Measurements from ENCODE around the gene ZBTB20. TPM values are rescaled to one million over a fixed set of nuclear protein-coding genes. Genes with fewer than 3 reads are reported as not detected.
"Not testable (repeated sequence)": the region's sequence is repeated elsewhere in the genome, so short reads cannot be mapped to it uniquely, and the experiment has no call there.

ZBTB20 gene
- total RNA-seq, 2 experiments from 2014 or later, result 5.1 to 5.3 TPM

- peaks cover 5% of the 10 kb centered on the region for H3K4me1 Mint-ChIP-seq (ENCODE audit: low read depth)
- no peak for ATAC-seq
Measured at GRCh38 chr3:115186351-115187148, 39.5 kb upstream of the ZBTB20 start.

DNA sequence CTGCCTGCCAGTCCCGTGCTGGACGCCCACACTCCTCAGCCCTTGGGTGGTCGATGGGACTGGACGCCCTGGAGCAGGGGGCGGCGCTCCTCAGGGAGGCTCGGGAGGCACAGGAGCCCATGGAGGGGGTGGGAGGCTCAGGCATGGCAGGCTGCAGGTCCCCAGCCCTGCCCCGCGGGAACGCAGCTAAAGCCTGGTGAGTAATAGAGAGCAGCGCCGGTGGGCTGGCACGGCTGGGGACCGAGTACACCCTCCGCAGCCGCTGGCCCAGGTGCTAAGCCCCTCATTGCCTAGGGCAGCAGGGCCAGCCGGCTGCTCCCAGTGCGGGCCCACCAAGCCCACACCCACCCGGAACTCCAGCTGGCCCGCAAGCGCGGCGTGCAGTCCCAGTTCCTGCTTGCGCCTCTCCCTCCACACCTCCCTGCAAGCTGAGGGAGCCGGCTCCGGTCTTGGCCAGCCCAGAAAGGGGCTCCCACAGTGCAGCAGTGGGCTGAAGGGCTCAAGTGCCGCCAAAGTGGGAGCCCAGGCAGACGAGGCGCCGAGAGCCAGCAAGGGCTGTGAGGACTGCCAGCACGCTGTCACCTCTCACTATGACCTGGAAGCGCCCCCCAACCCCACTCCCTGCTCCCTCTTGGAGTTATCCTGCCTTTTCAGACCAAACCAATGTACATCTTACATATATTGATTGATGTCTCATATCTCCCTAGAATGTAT, 37.9 kb upstream of the ZBTB20 start:
- CTCF ChIA-PET, result interaction anchor here (1.4 kb wide), 1 partner anchor 16 kb away, joined by 3 read pairs; no protein-coding TSS in a partner anchor
- intact Hi-C loops (cut with micrococcal nuclease); POLR2A ChIA-PET; DNase-seq; ATAC-seq; H3K27ac Mint-ChIP-seq; H3K4me1 Mint-ChIP-seq (ENCODE audit: low read depth); H3K27me3 Mint-ChIP-seq; H3K4me3 Mint-ChIP-seq; H3K9me3 Mint-ChIP-seq; H3K36me3 Mint-ChIP-seq (ENCODE audit: low read depth): not testable (repeated sequence)

More at GRCh38 chr3:115186351-115187148, 39.5 kb upstream of the ZBTB20 start:
- intact Hi-C loops (cut with micrococcal nuclease), result no loop called here
- ChIA-PET CTCF (interaction anchor here (1.4 kb wide), 1 partner anchor 18 kb away, joined by 3 read pairs; no protein-coding TSS in a partner anchor), POLR2A (no interaction called here)
- no peak for DNase-seq
- Mint-ChIP-seq H3K27ac (no peak overlapping the region), H3K9me3 (peaks cover 6% of the 10 kb centered on the region), H3K36me3 (ENCODE audit: low read depth) (no peaks in the 10 kb centered on the region), H3K4me3 (no peak overlapping the region), H3K27me3 (peaks cover 1% of the 10 kb centered on the region)
- no peak for TF ChIP-seq CTCF (IDR thresholded peaks at IDR 0.05)

- H3K27ac Mint-ChIP-seq; DNase-seq; ATAC-seq; H3K4me3 Mint-ChIP-seq; H3K27me3 Mint-ChIP-seq; POLR2A ChIA-PET; H3K36me3 Mint-ChIP-seq (ENCODE audit: low read depth); intact Hi-C loops (cut with micrococcal nuclease); H3K9me3 Mint-ChIP-seq; H3K4me1 Mint-ChIP-seq (ENCODE audit: low read depth): not testable (repeated sequence)
- CTCF ChIA-PET, result interaction anchor here (2.7 kb wide), 1 partner anchor 87 kb away, joined by 6 read pairs; no protein-coding TSS in a partner anchor
Measured at GRCh38 chr3:115178930-115179329, 31.8 kb upstream of the ZBTB20 start.

GRCh38 chr3:115169808-115170207, 22.7 kb upstream of the ZBTB20 start:
- DNase-seq, result no peak
- CTCF ChIA-PET, result interaction anchor here (2.6 to 7.1 kb wide), 2 partner anchors 76 to 343 kb away, joined by 8 to 79 read pairs; no protein-coding TSS in a partner anchor
- Mint-ChIP-seq H3K36me3 (ENCODE audit: low read depth) (no peaks in the 10 kb centered on the region), H3K4me1 (ENCODE audit: low read depth) (peaks cover 11% of the 10 kb centered on the region), H3K4me3 (no peak overlapping the region), H3K27ac (no peak overlapping the region), H3K9me3 (no peaks in the 10 kb centered on the region), H3K27me3 (no peaks in the 10 kb centered on the region)
- intact Hi-C loops (cut with micrococcal nuclease), result loop anchor here (1.0 kb wide), 1 partner anchor 78 kb away; no protein-coding TSS in a partner anchor
- peak; percentile 20 for TF ChIP-seq CTCF (IDR thresholded peaks at IDR 0.05)
- POLR2A ChIA-PET, result no interaction called here
- no peak for ATAC-seq

DNA sequence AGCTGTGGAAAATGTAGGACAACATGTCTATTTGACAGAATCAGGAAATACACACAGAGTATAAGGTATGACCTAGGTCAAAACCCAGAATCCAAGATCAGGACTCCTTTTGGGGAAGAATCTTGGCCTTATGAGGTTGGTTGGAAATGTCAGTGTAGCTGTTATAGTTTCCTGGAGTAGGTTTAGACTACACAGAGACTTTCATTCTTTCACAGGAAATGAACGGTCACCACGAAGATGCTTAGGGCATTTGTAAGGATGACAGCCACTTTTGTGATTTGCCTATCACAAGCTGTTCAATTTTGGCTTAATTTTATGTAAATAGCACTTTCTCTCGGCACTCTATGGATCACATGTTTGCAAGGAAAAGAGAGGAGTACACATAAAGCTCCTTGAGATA, 18.6 kb upstream of the ZBTB20 start:
- no peak for DNase-seq
- Mint-ChIP-seq H3K4me1 (ENCODE audit: low read depth) (peaks cover 27% of the 10 kb centered on the region), H3K27ac (peak overlapping the region; percentile 73), H3K9me3 (peaks cover 4% of the 10 kb centered on the region), H3K4me3 (no peak overlapping the region), H3K27me3 (no peaks in the 10 kb centered on the region), H3K36me3 (ENCODE audit: low read depth) (peaks cover 4% of the 10 kb centered on the region)
- POLR2A ChIA-PET, result interaction anchor here (1.1 to 5.5 kb wide), 2 partner anchors 11 to 19 kb away, joined by 4 to 28 read pairs; partner anchors contain the start of gene ZBTB20
- intact Hi-C loops (cut with micrococcal nuclease), result no loop called here
- peak; percentile 64 for ATAC-seq
- CTCF ChIA-PET, result interaction anchor here (1.2 to 7.1 kb wide), 3 partner anchors 49 to 125 kb away, joined by 3 to 79 read pairs (median 4); no protein-coding TSS in a partner anchor
- no peak for TF ChIP-seq CTCF (IDR thresholded peaks at IDR 0.05)

All from activated CD8-positive, alpha-beta T cell treated with anti-CD3 and anti-CD28 coated beads for 36 hours (primary cell).